B cell (primary cell): ENCODE results near the gene S100A16. TPM values are rescaled to one million over a fixed set of nuclear protein-coding genes. Genes with fewer than 3 reads are reported as not detected.

ENCODE experiments used
- ATAC-seq: fragments of 200-7000 bp; cut with Tn5 transposase; one replicate; pipeline ENCODE4 v1.10.0; 2021; ENCODE audit warnings: low read depth, mild to moderate bottlenecking, moderate number of reproducible peaks, moderate library complexity
- CTCF ChIA-PET: fragments of 350-600 bp; sonication (Branson Sonifier 250); formaldehyde crosslinking; loops from one replicate; lab custom pipeline; 2021; ENCODE audit warnings: antibody characterized with exemption, inconsistent platforms; lab: Charles Lee
- POLR2A ChIA-PET: fragments of 350-600 bp; sonication (Branson Sonifier 250); formaldehyde crosslinking; loops from one replicate; lab custom pipeline; 2021; ENCODE audit warnings: antibody characterized with exemption; lab: Charles Lee
- DNase-seq: peaks from one replicate; pipeline ENCODE4 v3.0.0; 2013
- H2AFZ ChIP-seq: 2 replicates; pipeline ENCODE4 v1.6.1; 2012; ENCODE audit warnings: mild to moderate bottlenecking, low read depth, low read length; ENCODE audit not compliant: insufficient read depth, poor library complexity, severe bottlenecking
- H3K27ac ChIP-seq, 2 donors: 1 replicate in 1 of 2; 2 replicates in 1 of 2; pipeline ENCODE4 v1.5.1; 2012 to 2013; ENCODE audit warnings: low read length in 2 of 2, mild to moderate bottlenecking in 2 of 2, moderate library complexity in 1 of 2
- H3K27me3 ChIP-seq, 4 experiments: fragments of 200-600 bp in 1 of 4; sonication (generic) in 1 of 4; replicated peaks in 1 of 4; 1 replicate in 2 of 4; 2 replicates in 2 of 4; pipeline versions ENCODE4 v1.6.1 to v1.7.0; 2013 to 2016; ENCODE audit warnings: low read length in 3 of 4, mild to moderate bottlenecking in 2 of 4, mixed read lengths in 1 of 4, moderate library complexity in 1 of 4; ENCODE audit not compliant: insufficient read depth in 4 of 4, control insufficient read depth in 3 of 4; ENCODE audit errors: control extremely low read depth in 1 of 4
- H3K36me3 ChIP-seq, 2 experiments: replicated peaks in 1 of 2; 1 replicate in 1 of 2; 2 replicates in 1 of 2; pipeline versions ENCODE4 v1.6.1 to v1.7.1; 2013; ENCODE audit warnings: low read length in 1 of 2; ENCODE audit not compliant: insufficient read depth in 2 of 2, control insufficient read depth in 1 of 2; ENCODE audit errors: control extremely low read depth in 1 of 2, extremely low read depth in 1 of 2
- H3K4me1 ChIP-seq, 2 donors: fragments of 200-600 bp in 1 of 2; sonication (generic) in 1 of 2; 1 replicate in 1 of 2; 2 replicates in 1 of 2; pipeline versions ENCODE4 v1.5.1 to v1.6.1; 2013 to 2017; ENCODE audit warnings: low read length in 2 of 2; ENCODE audit not compliant: control insufficient read depth in 2 of 2, insufficient read depth in 2 of 2
- H3K4me2 ChIP-seq: replicated peaks from 2 replicates; pipeline ENCODE3; 2012; ENCODE audit warnings: mild to moderate bottlenecking, low read depth, low read length; ENCODE audit not compliant: poor library complexity, severe bottlenecking
- H3K4me3 ChIP-seq, 5 experiments: fragments of 200-600 bp in 1 of 5; sonication (generic) in 1 of 5; 1 replicate in 3 of 5; 2 replicates in 2 of 5; pipeline versions ENCODE4 v1.5.1 to v1.7.0; 2011 to 2016; ENCODE audit warnings: low read length in 4 of 5, mild to moderate bottlenecking in 4 of 5, low read depth in 2 of 5, control low read depth in 1 of 5, moderate library complexity in 1 of 5; ENCODE audit not compliant: insufficient read depth in 1 of 5; ENCODE audit errors: control extremely low read depth in 1 of 5, extremely low read depth in 1 of 5
- H3K79me2 ChIP-seq: fragments of 200-600 bp; sonication (generic); one replicate; pipeline ENCODE4 v1.6.0; 2016; ENCODE audit warnings: low read length; ENCODE audit not compliant: control insufficient read depth, insufficient read depth
- H3K9ac ChIP-seq: fragments of 200-600 bp; sonication (generic); 2 replicates; pipeline ENCODE4 v1.6.1; 2017; ENCODE audit warnings: mild to moderate bottlenecking, low read length, moderate library complexity
- H3K9me3 ChIP-seq, 3 donors: one replicate each; pipeline versions ENCODE4 v1.6.1 to v1.7.1; 2013; ENCODE audit warnings: low read length in 2 of 3; ENCODE audit not compliant: control insufficient read depth in 2 of 3, insufficient read depth in 1 of 3; ENCODE audit errors: control extremely low read depth in 1 of 3
- H4K20me1 ChIP-seq: 2 replicates; pipeline ENCODE4 v1.6.0; 2012; ENCODE audit warnings: mild to moderate bottlenecking, low read length; ENCODE audit not compliant: insufficient read depth, control insufficient read depth, poor library complexity, severe bottlenecking
- H3K27ac Mint-ChIP-seq: one replicate; pipeline ENCODE4 v1.8.0; 2021; ENCODE audit warnings: mixed read lengths
- H3K27me3 Mint-ChIP-seq: one replicate; pipeline ENCODE4 v1.8.0; 2021; ENCODE audit warnings: mixed read lengths
- H3K4me1 Mint-ChIP-seq: one replicate; pipeline ENCODE4 v1.8.0; 2021; ENCODE audit warnings: mixed read lengths
- H3K4me3 Mint-ChIP-seq: one replicate; pipeline ENCODE4 v1.8.0; 2021; ENCODE audit warnings: mixed read lengths
- H3K9me3 Mint-ChIP-seq: one replicate; pipeline ENCODE4 v1.8.0; 2022; ENCODE audit warnings: mixed read lengths; ENCODE audit not compliant: insufficient read depth
- CTCF ChIP-seq: fragments of 200-600 bp; IDR thresholded peaks from one replicate; pipeline ENCODE4 v1.8.0; 2022; ENCODE audit warnings: antibody characterized with exemption, mild to moderate bottlenecking
- EZH2 ChIP-seq: IDR thresholded peaks from 2 replicates; pipeline ENCODE4 v1.6.1; 2012; ENCODE audit warnings: borderline replicate concordance, low read depth, mild to moderate bottlenecking, moderate library complexity, low read length; ENCODE audit not compliant: insufficient read depth, poor library complexity, severe bottlenecking
- whole genome bisulfite sequencing: methylation state at CpG from one replicate; pipeline ENCODE4 v1.1.5; 2013; ENCODE audit warnings: missing lambda C conversion rate; ENCODE audit not compliant: insufficient coverage; 5-methylcytosine and 5-hydroxymethylcytosine counted together
- intact Hi-C: fragments of 100-400 bp; cut with micrococcal nuclease; formaldehyde crosslinking; loops from one replicate; pipeline ENCODE4 v1.10.0; 2022
- polyA plus RNA-seq: library from polyadenylated mRNA; depleted of rRNA; stranded (reverse); fragments of >200 nt; gene quantifications from 2 replicates; pipeline ENCODE4 v1.2.3, GENCODE V29; 2012
- total RNA-seq, 2 donors: library from RNA; stranded (reverse); fragments of 120-200 nt in 1 of 2; gene quantifications; 1 replicate in 1 of 2; 2 replicates in 1 of 2; pipeline versions ENCODE4 v1.2.3 to v1.2.4, GENCODE V29; 2013 to 2022

S100A16 gene
- total and polyA plus RNA-seq, 2 donors (not counting 1 experiment from before 2014, with no cell fraction given) = not detected

- POLR2A ChIA-PET = no interaction called here
- no peak overlapping the region for H3K27ac Mint-ChIP-seq
- Histone ChIP-seq H3K27ac (no peak overlapping the region), H4K20me1 (no peaks in the 10 kb centered on the region), H3K36me3 (no peaks in the 10 kb centered on the region), H3K9me3 (no peaks in the 10 kb centered on the region), H3K4me2 (no peak overlapping the region), H3K4me3 (no peak overlapping the region), H2AFZ (no peak overlapping the region), H3K4me1 (no peaks in the 10 kb centered on the region), H3K9ac (no peak overlapping the region), H3K27me3 (no peaks in the 10 kb centered on the region), H3K79me2 (no peaks in the 10 kb centered on the region)
- DNase-seq = no peak
- CTCF ChIA-PET = no interaction called here
- intact Hi-C loops = no loop called here
- TF ChIP-seq CTCF = no peak
- TF ChIP-seq EZH2 = no peak
- no peaks in the 10 kb centered on the region for H3K4me1 Mint-ChIP-seq
- ATAC-seq = no peak
- no peaks in the 10 kb centered on the region for H3K27me3 Mint-ChIP-seq
- WGBS = 90% methylated on average over 4 of the region's 7 CpGs
- H3K4me3 Mint-ChIP-seq = no peak overlapping the region
- no peaks in the 10 kb centered on the region for H3K9me3 Mint-ChIP-seq
Measured at GRCh38 chr1:153610811-153611301, 2.1 kb downstream of the S100A16 start.

DNA sequence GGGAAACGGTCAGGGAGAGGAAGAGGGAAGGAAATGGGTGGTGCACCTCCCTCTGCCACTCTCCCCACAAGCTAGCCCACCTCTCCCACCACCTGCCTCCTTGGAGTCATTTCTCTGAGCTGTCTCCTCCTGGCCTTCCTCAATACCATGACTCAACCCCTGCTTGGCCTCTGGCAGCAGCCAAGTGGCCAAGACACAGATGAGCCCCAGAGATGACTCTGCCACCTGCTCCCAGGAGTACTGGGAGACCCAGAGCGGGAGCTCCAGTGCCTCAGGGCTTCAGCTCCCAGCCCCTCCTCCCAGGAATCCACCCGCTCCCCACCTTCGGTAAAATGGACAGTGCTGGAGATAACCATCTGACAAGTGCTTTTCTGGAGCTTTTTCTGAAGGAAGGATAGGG, 2.6 kb downstream of the S100A16 start:
- CTCF ChIA-PET = no interaction called here
- no peak overlapping the region for H3K4me2 ChIP-seq

More for the DNA sequence above, 2.6 kb downstream of the S100A16 start:
- no peaks in the 10 kb centered on the region for H3K9me3 ChIP-seq
- DNase-seq = no peak
- H3K27me3 ChIP-seq = no peaks in the 10 kb centered on the region
- no peaks in the 10 kb centered on the region for H3K4me1 Mint-ChIP-seq
- no peak overlapping the region for H3K27ac ChIP-seq
- H2AFZ ChIP-seq = no peak overlapping the region
- intact Hi-C loops = no loop called here
- ATAC-seq = no peak
- H4K20me1 ChIP-seq = no peaks in the 10 kb centered on the region
- H3K79me2 ChIP-seq = no peaks in the 10 kb centered on the region
- H3K9ac ChIP-seq = no peak overlapping the region
- no peak for TF ChIP-seq EZH2
- TF ChIP-seq CTCF = no peak
- no peaks in the 10 kb centered on the region for H3K9me3 Mint-ChIP-seq
- H3K27me3 Mint-ChIP-seq = no peaks in the 10 kb centered on the region
- H3K4me3 ChIP-seq = no peak overlapping the region
- H3K36me3 ChIP-seq = no peaks in the 10 kb centered on the region
- H3K27ac Mint-ChIP-seq = no peak overlapping the region
- POLR2A ChIA-PET = no interaction called here
- WGBS = 100% methylated on average over 1 of the region's 4 CpGs
- peaks cover 0 to 4% of the 10 kb centered on the region in 2 donors for H3K4me1 ChIP-seq
- no peak overlapping the region for H3K4me3 Mint-ChIP-seq
